ENCODE measurements around the gene COG2. TPM values are rescaled to one million over a fixed set of nuclear protein-coding genes. Genes with fewer than 3 reads are reported as not detected.

The COG2 gene
- total RNA-seq, 4 donors from 2014 or later = 23.5 to 33.6 (median 26.0) TPM

DNA sequence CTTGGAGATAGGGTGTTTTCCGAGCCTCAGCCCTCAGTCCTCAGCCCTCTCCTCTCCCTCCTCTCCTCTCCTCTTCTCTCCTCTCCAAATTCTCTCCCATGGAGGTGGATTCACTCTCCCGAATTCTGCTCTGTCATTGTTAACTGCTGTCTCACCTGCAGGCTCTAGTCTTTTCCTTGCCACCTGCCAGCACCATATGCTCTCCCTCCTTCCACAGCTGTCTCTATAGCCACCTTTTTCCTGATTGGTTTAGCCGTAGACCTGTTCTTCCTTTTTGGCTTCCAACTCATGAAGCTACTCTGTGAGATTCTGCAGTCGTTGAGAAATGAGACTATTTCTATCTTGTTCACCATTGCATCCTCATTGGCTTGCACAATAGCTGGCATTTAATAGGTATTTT lies 19.7 kb downstream of the COG2 start:
- no peaks in the 10 kb centered on the region for H3K9me3 ChIP-seq
- no peaks in the 10 kb centered on the region for H3K4me1 ChIP-seq
- H3K4me3 ChIP-seq = no peak overlapping the region
- no peak for ATAC-seq
- WGBS, 2 donors (ENCODE audit: low coverage in 1 of 2) = 74 to 80% methylated on average over 4 of the region's 4 CpGs
- TF ChIP-seq EP300 (IDR thresholded peaks at IDR 0.05) = no peak
- no peak for TF ChIP-seq POLR2AphosphoS5 (IDR thresholded peaks at IDR 0.05)
- TF ChIP-seq, protein P1, sequence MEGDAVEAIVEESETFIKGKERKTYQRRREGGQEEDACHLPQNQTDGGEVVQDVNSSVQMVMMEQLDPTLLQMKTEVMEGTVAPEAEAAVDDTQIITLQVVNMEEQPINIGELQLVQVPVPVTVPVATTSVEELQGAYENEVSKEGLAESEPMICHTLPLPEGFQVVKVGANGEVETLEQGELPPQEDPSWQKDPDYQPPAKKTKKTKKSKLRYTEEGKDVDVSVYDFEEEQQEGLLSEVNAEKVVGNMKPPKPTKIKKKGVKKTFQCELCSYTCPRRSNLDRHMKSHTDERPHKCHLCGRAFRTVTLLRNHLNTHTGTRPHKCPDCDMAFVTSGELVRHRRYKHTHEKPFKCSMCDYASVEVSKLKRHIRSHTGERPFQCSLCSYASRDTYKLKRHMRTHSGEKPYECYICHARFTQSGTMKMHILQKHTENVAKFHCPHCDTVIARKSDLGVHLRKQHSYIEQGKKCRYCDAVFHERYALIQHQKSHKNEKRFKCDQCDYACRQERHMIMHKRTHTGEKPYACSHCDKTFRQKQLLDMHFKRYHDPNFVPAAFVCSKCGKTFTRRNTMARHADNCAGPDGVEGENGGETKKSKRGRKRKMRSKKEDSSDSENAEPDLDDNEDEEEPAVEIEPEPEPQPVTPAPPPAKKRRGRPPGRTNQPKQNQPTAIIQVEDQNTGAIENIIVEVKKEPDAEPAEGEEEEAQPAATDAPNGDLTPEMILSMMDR (IDR thresholded peaks at IDR 0.05) = no peak
- no peak for TF ChIP-seq POLR2A (IDR thresholded peaks at IDR 0.05)
- H3K27ac ChIP-seq = no peak overlapping the region
- no peaks in the 10 kb centered on the region for H3K27me3 ChIP-seq
- H3K36me3 ChIP-seq = peaks cover 0 to 74% of the 10 kb centered on the region in 2 donors

DNA sequence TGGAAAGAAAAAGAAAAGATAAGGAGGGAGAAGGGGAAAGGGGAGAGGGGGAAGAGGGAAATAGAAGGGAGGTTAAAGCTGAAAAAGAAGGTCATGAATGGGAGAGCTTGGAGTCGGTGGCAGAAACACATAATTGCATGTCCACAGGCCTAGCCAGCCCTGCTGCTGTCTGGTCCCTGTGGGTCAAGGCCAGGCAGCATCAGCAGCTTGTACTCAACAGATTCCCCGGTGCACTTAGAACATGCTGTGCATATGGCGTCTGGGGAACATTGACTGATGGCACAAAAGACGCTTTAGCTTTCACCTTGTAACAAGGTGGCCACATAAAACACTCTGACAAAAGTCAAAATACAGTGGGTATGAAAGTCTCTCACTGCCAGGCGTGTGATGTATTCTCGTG lies 25.9 kb downstream of the COG2 start:
- TF ChIP-seq, protein P1 (IDR thresholded peaks at IDR 0.05) = no peak
- WGBS, 2 donors (ENCODE audit: low coverage in 1 of 2) = 74 to 85% methylated on average over 3 to 6 of the region's 6 CpGs
- H3K4me3 ChIP-seq = no peak overlapping the region
- H3K27me3 ChIP-seq = no peaks in the 10 kb centered on the region
- ATAC-seq = no peak
- no peaks in the 10 kb centered on the region for H3K9me3 ChIP-seq
- peaks cover 0 to 98% of the 10 kb centered on the region in 2 donors for H3K36me3 ChIP-seq
- no peaks in the 10 kb centered on the region for H3K4me1 ChIP-seq
- H3K27ac ChIP-seq = no peak overlapping the region

DNA sequence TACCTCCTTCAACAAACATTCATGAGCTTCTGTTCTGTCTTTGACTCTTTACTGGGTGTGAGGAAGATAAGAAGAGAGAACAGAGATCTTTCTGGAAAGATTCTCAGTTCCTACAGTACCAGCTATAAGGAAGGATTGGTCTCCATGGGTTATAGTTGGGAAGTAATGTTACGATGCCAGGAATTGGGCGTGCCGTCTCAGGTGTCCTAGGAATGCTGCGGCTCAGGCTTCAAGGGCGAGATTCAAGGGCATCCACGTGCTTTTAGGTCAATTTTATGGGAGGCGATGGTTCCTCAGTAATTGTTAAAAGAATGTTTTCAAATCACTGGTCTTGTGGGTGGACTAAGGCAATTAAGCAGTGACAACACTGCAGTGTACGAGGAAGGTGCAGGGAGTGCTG lies 27.3 kb downstream of the COG2 start:
- no peak overlapping the region for H3K4me3 ChIP-seq
- no peak for ATAC-seq
- no peaks in the 10 kb centered on the region for H3K9me3 ChIP-seq
- 95 to 96% methylated on average over 8 of the region's 8 CpGs for WGBS, 2 donors (ENCODE audit: low coverage in 1 of 2)
- no peak overlapping the region for H3K27ac ChIP-seq
- no peaks in the 10 kb centered on the region for H3K4me1 ChIP-seq
- no peaks in the 10 kb centered on the region for H3K27me3 ChIP-seq
- peaks cover 0 to 100% of the 10 kb centered on the region in 2 donors for H3K36me3 ChIP-seq
- no peak for TF ChIP-seq POLR2AphosphoS5 (IDR thresholded peaks at IDR 0.05)
- no peak for TF ChIP-seq EP300 (IDR thresholded peaks at IDR 0.05)
- TF ChIP-seq, protein P1 (IDR thresholded peaks at IDR 0.05) = no peak
- no peak for TF ChIP-seq POLR2A (IDR thresholded peaks at IDR 0.05)

DNA sequence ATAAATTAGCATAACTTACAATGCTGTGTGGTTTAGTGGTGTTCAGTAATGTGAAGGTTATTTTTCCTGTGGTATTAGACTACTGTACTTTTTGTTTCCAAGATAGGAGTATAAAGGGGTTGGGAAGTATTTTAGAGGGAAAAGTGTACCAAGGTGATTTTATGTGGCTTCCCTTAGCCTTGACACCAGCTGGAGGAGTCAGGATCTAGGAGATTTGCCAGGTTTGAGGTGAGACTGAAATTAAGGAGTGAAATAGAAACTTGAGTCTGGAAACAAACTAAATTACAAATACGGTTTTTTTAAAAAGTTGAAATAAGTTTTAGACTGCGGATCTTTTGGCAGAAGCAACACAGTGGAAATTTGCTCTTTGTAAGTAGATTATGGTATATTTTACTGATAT lies 32.3 kb downstream of the COG2 start:
- 86 to 91% methylated on average over 2 of the region's 2 CpGs for WGBS, 2 donors (ENCODE audit: low coverage in 1 of 2)
- Histone ChIP-seq H3K27ac (no peak overlapping the region), H3K9me3 (no peaks in the 10 kb centered on the region), H3K4me1 (no peaks in the 10 kb centered on the region), H3K4me3 (no peak overlapping the region), H3K27me3 (no peaks in the 10 kb centered on the region), H3K36me3 (peaks cover 4 to 100% of the 10 kb centered on the region in 2 donors)
- ATAC-seq = no peak
- TF ChIP-seq EP300 (IDR thresholded peaks at IDR 0.05) (no peak), POLR2A (IDR thresholded peaks at IDR 0.05) (no peak), POLR2AphosphoS5 (IDR thresholded peaks at IDR 0.05) (no peak)
- TF ChIP-seq, protein P1 (IDR thresholded peaks at IDR 0.05) = no peak

DNA sequence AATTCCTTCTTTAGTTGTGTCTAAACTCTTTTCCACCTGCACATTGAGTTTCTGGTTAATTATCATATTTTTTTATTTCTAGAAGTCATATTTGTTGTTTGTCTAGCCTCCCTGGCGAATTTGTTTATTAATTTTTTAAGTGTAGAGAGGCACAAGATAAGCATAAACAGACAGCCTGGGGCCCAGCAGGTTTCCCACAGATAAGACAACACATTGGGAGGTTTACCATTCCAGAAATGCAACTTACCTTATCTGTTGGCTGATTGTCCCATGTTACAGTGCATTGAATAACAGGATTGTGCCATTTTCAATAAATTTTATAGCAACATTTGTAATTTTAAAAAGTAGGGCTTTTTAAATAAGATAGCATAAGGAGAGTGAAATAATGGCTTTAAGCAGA lies 34.9 kb downstream of the COG2 start:
- Histone ChIP-seq H3K27me3 (no peaks in the 10 kb centered on the region), H3K9me3 (no peaks in the 10 kb centered on the region), H3K36me3 (peaks cover 4 to 88% of the 10 kb centered on the region in 2 donors), H3K27ac (no peak overlapping the region), H3K4me1 (peaks cover 0 to 12% (median 3%) of the 10 kb centered on the region in 3 donors), H3K4me3 (no peak overlapping the region)
- ATAC-seq = no peak
- TF ChIP-seq POLR2AphosphoS5 (IDR thresholded peaks at IDR 0.05) (no peak), EP300 (IDR thresholded peaks at IDR 0.05) (no peak), POLR2A (IDR thresholded peaks at IDR 0.05) (no peak)
- TF ChIP-seq, protein P1 (IDR thresholded peaks at IDR 0.05) = no peak
- WGBS, 2 donors (ENCODE audit: low coverage in 1 of 2) = 100% methylated on average over 1 of the region's 1 CpG; no CpG with 5 or more reads in 1 of the 2 donors
